Measurements from ENCODE around the gene BAIAP2L1. TPM values are rescaled to one million over a fixed set of nuclear protein-coding genes. Genes with fewer than 3 reads are reported as not detected.

Gene BAIAP2L1
- total and polyA plus RNA-seq, 9 of the 15 experiments (the other 6 are each of a cell fraction or from before 2014, with no cell fraction given), result 4.2 to 29.8 (median 15.5) TPM

GRCh38 chr7:98360221-98361130 is 40.4 kb downstream of the BAIAP2L1 start (continued):
- TF ChIP-seq, protein P1, sequence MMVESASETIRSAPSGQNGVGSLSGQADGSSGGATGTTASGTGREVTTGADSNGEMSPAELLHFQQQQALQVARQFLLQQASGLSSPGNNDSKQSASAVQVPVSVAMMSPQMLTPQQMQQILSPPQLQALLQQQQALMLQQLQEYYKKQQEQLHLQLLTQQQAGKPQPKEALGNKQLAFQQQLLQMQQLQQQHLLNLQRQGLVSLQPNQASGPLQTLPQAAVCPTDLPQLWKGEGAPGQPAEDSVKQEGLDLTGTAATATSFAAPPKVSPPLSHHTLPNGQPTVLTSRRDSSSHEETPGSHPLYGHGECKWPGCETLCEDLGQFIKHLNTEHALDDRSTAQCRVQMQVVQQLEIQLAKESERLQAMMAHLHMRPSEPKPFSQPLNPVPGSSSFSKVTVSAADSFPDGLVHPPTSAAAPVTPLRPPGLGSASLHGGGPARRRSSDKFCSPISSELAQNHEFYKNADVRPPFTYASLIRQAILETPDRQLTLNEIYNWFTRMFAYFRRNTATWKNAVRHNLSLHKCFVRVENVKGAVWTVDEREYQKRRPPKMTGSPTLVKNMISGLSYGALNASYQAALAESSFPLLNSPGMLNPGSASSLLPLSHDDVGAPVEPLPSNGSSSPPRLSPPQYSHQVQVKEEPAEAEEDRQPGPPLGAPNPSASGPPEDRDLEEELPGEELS (CRISPR knock-in tag; IDR thresholded peaks at IDR 0.05; ENCODE audit: borderline replicate concordance), result no peak
- TF ChIP-seq ZNF316 (IDR thresholded peaks at IDR 0.05), result peak; percentile 94
- TF ChIP-seq NR4A1 (CRISPR knock-in tag; IDR thresholded peaks at IDR 0.05), result no peak
- no peak for TF ChIP-seq NR4A1 (tag; IDR thresholded peaks at IDR 0.05)
- peak; percentile 52; the same call in 1 of the 2 replicates for TF ChIP-seq NFIC (IDR thresholded peaks at IDR 0.05)
- TF ChIP-seq SUPT5H (IDR thresholded peaks at IDR 0.05), result no peak
- no peak for TF ChIP-seq NFRKB (IDR thresholded peaks at IDR 0.05; ENCODE audit: low read depth)
- no peak for TF ChIP-seq ZBTB11 (CRISPR knock-in tag; IDR thresholded peaks at IDR 0.05)
- TF ChIP-seq ZNF347 (CRISPR knock-in tag; IDR thresholded peaks at IDR 0.05; ENCODE audit: low read depth), result no peak
- TF ChIP-seq ZNF436 (CRISPR knock-in tag; IDR thresholded peaks at IDR 0.05), result no peak
- TF ChIP-seq PYGO2 (tag; IDR thresholded peaks at IDR 0.05), result no peak
- no peak for TF ChIP-seq SP2 (IDR thresholded peaks at IDR 0.05; ENCODE audit: extremely low read depth, low read depth, low read length, poor library complexity, severe bottlenecking)
- TF ChIP-seq PPARD (CRISPR knock-in tag; IDR thresholded peaks at IDR 0.05), result no peak
- TF ChIP-seq, protein P2, sequence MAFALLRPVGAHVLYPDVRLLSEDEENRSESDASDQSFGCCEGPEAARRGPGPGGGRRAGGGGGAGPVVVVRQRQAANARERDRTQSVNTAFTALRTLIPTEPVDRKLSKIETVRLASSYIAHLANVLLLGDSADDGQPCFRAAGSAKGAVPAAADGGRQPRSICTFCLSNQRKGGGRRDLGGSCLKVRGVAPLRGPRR (CRISPR knock-in tag; IDR thresholded peaks at IDR 0.05), result no peak
- no peak for TF ChIP-seq BRCA1 (IDR thresholded peaks at IDR 0.05)
- no peak for TF ChIP-seq BRCA1 (CRISPR knock-in tag; IDR thresholded peaks at IDR 0.05)
- no peak for TF ChIP-seq MCM3 (IDR thresholded peaks at IDR 0.05)
- no peak for TF ChIP-seq PREB (CRISPR knock-in tag; IDR thresholded peaks at IDR 0.05)
- peak; percentile 91 for TF ChIP-seq ARID1B (IDR thresholded peaks at IDR 0.05)
- no peak for TF ChIP-seq CCAR2 (IDR thresholded peaks at IDR 0.05; ENCODE audit: low read depth, low read length)
- no peak for TF ChIP-seq TAF15 (IDR thresholded peaks at IDR 0.05; ENCODE audit: low read depth, low read length)
- TF ChIP-seq KAT8 (IDR thresholded peaks at IDR 0.05; ENCODE audit: low read depth), result no peak
